Measurements from ENCODE around the gene BOK.
A peak's percentile ranks its signal among the peaks of the same experiment; 100 is the strongest.

Gene BOK

DNA sequence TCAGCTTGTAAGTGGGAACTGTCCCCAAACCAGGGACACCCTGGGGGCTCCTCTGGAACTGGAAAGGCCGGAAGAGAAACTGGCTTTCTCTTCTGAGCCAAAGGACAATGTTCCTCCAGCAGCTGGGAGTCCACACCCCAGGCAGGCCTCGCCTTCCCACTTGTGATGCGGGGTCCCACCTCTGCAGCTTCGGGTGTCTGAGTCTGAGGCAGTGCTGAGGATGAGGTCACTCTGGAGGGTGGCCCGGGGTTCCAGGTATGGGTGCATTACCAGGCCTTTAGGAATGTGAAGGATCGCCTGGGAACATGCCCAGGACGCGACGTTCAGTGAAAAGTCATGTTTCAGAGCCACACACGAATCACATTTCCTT, 18.2 kb upstream of the BOK start:
- no peak for DNase-seq (ENCODE audit: low read depth)
- H3K4me3 ChIP-seq (replicated peaks; ENCODE audit: low read depth, low read length): peak overlapping the region; percentile 47
- TF ChIP-seq, protein P1, sequence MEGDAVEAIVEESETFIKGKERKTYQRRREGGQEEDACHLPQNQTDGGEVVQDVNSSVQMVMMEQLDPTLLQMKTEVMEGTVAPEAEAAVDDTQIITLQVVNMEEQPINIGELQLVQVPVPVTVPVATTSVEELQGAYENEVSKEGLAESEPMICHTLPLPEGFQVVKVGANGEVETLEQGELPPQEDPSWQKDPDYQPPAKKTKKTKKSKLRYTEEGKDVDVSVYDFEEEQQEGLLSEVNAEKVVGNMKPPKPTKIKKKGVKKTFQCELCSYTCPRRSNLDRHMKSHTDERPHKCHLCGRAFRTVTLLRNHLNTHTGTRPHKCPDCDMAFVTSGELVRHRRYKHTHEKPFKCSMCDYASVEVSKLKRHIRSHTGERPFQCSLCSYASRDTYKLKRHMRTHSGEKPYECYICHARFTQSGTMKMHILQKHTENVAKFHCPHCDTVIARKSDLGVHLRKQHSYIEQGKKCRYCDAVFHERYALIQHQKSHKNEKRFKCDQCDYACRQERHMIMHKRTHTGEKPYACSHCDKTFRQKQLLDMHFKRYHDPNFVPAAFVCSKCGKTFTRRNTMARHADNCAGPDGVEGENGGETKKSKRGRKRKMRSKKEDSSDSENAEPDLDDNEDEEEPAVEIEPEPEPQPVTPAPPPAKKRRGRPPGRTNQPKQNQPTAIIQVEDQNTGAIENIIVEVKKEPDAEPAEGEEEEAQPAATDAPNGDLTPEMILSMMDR (IDR thresholded peaks at IDR 0.05; ENCODE audit: low read length, missing control alignments): no peak

DNA sequence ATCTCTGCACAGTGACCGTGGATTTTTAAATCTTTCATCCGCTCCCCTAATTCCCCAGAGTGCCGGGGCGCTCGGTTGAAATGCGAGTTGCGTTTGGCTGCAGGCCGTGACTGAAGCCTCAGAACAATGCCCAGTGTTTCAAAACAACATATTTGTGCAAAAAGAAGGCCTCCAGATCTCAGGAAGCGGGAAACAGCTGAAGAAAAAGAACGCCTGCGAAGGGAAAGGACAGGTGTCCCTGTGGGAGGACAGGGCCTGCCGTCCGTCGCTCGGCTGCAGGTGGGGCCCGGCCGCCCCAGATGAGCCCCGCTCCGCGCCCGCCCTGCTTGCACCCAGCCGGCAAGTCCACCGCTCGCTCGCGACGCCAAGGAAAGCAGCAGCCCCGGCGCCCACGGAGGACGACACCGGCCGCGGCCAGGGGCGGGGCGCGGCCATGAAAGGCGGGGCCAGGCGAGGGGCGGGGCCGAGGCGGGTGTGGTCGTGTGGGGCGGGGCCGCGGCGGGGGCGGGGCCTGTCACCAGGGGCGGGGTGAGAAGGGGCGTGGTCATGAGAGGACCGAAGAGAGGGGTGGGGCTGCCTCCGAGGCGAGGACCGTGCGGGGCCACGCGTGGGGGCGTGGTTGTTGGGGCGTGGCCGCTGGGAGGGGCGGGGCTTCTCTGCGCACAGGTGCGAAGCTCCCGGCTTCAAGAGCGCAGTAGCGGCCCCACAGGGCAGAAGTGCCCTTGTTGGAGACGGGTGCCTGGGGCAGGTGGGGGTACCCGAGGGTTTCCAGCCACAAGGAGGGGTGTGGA, 17.6 kb upstream of the BOK start:
- peak overlapping the region; percentile 47 for H3K4me3 ChIP-seq (replicated peaks; ENCODE audit: low read depth, low read length)
- TF ChIP-seq, protein P1 (IDR thresholded peaks at IDR 0.05; ENCODE audit: low read length, missing control alignments): no peak
- DNase-seq (ENCODE audit: low read depth): peak; percentile 61

DNA sequence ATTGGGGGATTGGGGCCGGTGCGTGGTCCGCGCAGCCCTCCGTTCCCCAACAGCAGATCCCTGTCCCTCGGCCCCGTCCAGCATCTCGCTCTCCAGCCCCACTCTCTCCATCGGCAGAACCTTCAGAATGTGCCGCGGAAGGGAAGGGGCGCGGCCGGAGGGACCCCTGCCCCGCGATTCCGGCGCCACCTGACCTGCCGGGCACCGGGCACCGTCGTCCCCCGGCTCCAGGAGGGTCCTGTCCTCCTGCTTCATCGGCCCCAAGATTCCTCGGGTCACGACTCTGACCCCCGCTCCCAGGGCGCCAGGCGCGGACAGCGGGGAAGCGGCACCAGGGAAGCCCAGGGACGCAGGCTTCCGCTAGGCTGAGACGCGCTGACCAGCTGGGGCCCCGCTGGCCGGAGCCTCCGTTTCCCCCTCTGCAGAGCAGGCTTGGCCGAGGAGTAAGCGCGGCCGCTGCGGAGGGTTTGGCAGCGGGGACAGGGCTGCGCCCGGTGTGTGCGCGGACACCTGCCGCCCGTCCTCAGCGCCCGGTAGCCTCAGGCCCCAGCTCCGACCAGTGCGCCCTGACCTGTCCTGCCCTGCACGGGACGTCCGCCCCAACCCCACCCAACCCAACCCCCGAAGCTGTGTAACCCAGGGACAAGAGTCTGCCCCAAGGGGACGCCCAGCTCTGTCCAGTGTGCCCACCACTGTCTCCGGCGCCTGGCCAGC, 16.8 kb upstream of the BOK start:
- TF ChIP-seq, protein P1 (IDR thresholded peaks at IDR 0.05; ENCODE audit: low read length, missing control alignments): no peak
- DNase-seq (ENCODE audit: low read depth): no peak
- peak overlapping the region; percentile 38 for H3K4me3 ChIP-seq (replicated peaks; ENCODE audit: low read depth, low read length)

DNA sequence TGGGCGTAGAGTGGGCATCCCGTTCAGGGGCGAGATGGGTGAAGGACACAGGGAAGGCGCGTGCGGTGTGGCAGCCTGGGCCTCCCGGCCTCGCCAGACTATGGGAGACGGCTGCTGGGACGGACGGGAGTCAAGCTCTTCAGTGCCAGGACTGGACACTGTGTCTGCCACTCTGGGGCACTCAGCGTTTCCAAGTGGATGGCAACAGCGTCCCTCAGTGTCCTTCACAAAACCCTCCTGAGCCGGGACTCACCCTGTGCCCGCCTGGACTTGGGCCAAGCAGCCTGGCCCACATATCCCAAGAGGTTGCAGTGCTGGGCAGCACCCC, 16.3 kb upstream of the BOK start:
- no peak overlapping the region for H3K4me3 ChIP-seq (replicated peaks; ENCODE audit: low read depth, low read length)
- DNase-seq (ENCODE audit: low read depth): no peak
- TF ChIP-seq, protein P1 (IDR thresholded peaks at IDR 0.05; ENCODE audit: low read length, missing control alignments): no peak

DNA sequence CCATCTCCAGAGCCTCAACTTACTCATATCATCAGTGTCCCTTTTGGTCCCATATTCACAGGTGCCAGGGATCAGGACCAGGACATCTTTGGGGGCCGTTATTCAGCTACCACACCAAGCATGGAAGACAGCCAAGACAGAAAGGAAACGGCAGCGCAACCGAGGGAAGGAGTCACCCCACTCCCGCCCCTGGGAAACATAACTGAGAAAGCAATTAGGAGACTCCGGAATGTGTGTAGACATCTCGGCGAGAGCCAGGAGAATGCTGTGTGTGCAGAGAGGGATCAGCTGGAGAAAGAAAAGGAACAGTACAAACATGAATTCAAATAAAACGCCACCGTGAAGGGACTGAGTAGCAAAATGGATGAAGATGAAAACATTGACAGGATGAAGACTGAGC, 13.4 kb upstream of the BOK start:
- H3K4me3 ChIP-seq (replicated peaks; ENCODE audit: low read depth, low read length): no peak overlapping the region
- DNase-seq (ENCODE audit: low read depth): peak; percentile 71
- TF ChIP-seq, protein P1 (IDR thresholded peaks at IDR 0.05; ENCODE audit: low read length, missing control alignments): no peak

DNA sequence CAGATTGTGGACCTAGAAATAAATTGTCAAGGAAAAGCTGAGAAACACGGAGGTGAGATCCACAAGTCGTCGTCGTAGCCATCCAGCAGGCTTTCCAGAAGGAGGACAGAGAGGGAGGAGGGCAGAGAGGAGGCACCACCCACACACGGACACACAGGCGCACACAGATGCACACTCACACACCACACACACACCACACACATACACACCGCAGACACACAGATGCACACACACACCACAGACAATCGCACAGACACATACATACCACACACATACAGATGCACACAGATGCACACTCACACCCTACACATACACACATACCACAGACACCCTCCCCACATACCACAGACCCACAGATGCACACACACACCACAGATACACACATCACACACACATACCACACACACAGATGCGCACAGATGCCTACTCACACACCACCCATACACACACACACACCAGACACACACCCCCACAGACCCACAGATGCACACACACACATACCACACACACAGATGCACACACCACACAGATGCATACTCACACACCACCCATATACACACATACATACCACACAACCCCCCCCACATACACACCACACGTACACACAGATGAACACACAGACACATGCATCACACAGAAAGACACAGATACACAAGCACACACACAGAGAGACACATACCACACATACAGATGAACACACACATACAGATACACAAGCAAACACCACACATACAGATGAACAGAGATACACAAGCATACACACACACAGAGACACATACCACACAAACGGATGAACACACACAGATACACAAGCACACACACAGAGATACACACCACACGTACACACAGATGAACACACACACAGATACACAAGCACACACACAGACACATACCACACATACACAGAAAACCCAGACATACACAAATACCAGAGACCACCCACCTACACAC, 12.7 kb upstream of the BOK start:
- TF ChIP-seq, protein P1 (IDR thresholded peaks at IDR 0.05; ENCODE audit: low read length, missing control alignments): no peak
- DNase-seq (ENCODE audit: low read depth): no peak
- no peak overlapping the region for H3K4me3 ChIP-seq (replicated peaks; ENCODE audit: low read depth, low read length)
